Psoas muscle (tissue), 8 donors: ENCODE measurements around the gene PDZD2. TPM values are rescaled to one million over a fixed set of nuclear protein-coding genes. Genes with fewer than 3 reads are reported as not detected.

Experiments used
- ATAC-seq, 4 donors: fragments of 200-7000 bp; cut with Tn5 transposase; one replicate each; pipeline ENCODE4 v1.9.1; 2020; ENCODE audit warnings: moderate library complexity in 3 of 4, mild to moderate bottlenecking in 2 of 4
- DNase-seq, 2 donors: peaks; one replicate each; pipeline ENCODE4 v3.0.0-alpha.2; 2020
- H3K27ac ChIP-seq: fragments of 200-600 bp; one replicate; pipeline ENCODE4 v1.8.0; 2022
- H3K27me3 ChIP-seq, 3 donors: fragments of 200-600 bp in 1 of 3; one replicate each; pipeline versions ENCODE4 v1.6.1 to v1.8.0; 2013 to 2022; ENCODE audit warnings: low read length in 2 of 3, mild to moderate bottlenecking in 2 of 3, moderate library complexity in 1 of 3; ENCODE audit not compliant: insufficient read depth in 3 of 3
- H3K36me3 ChIP-seq, 2 donors: fragments of 200-600 bp in 1 of 2; one replicate each; pipeline versions ENCODE4 v1.6.1 to v1.8.0; 2013 to 2022; ENCODE audit warnings: low read depth in 1 of 2, mild to moderate bottlenecking in 1 of 2, moderate library complexity in 1 of 2; ENCODE audit not compliant: insufficient read depth in 1 of 2
- H3K4me1 ChIP-seq: fragments of 200-600 bp; one replicate; pipeline ENCODE4 v1.8.0; 2022
- H3K4me3 ChIP-seq: fragments of 200-600 bp; one replicate; pipeline ENCODE4 v1.8.0; 2022; ENCODE audit warnings: mild to moderate bottlenecking
- H3K9me3 ChIP-seq: fragments of 200-600 bp; one replicate; pipeline ENCODE4 v1.8.0; 2022
- CTCF ChIP-seq: fragments of 200-600 bp; IDR thresholded peaks from one replicate; pipeline ENCODE4 v1.8.0; 2022; ENCODE audit warnings: antibody characterized with exemption
- WGBS, 3 donors: extraction: QIAGEN DNeasy Blood & Tissue Kit; methylation state at CpG; one replicate each; pipeline versions ENCODE4 v1.1.6 to v1.1.7; 2013; 5-methylcytosine and 5-hydroxymethylcytosine counted together
- intact Hi-C, 2 donors: fragments of 100-400 bp; cut with DNase I; formaldehyde crosslinking; loops; one replicate each; pipeline versions ENCODE4 v1.11.0 to v1.14.2; 2022
- polyA plus RNA-seq, 3 donors: library from polyadenylated mRNA; stranded (reverse); fragments of 200-250 nt; gene quantifications; one replicate each; pipeline ENCODE4 v1.2.3, GENCODE V29; 2013
- total RNA-seq, 4 donors: library from RNA; stranded (reverse); fragmentation: NEBNext Ultra II Directional in 2 of 4; extraction: Animal tissue kit (Norgen Biotek cat#: 25700) in 2 of 4; gene quantifications; one replicate each; pipeline versions ENCODE4 v1.2.1 to v1.2.4, GENCODE V29; 2021 to 2023
- donor health status: healthy with polysubstance abuse.
- donor health status: DM: no; HTN: no; CAD: no; lungs with moderate emphysema.
- donor health status: Bipolar disorder and iron deficiency.
- donor health status: healthy.
- donor health status: DM: yes; HTN: yes; CAD: no.
- donor health status: DM: no; HTN: no; CAD: no.
- donor health status: DM: no; HTN: no; CAD: no.
- donor health status: DM: yes; HTN: yes; CAD: no.

The PDZD2 gene
- total and polyA plus RNA-seq, 7 donors, result 1.4 to 17.5 (median 4.5) TPM

GRCh38 chr5:31805785-31806400 lies 167.0 kb downstream of the PDZD2 start:
- WGBS, 3 donors, result 68 to 73% (median 72%) methylated on average over 9 of the region's 9 CpGs
- H3K27me3 ChIP-seq, result peaks cover 0 to 4% (median 0%) of the 10 kb centered on the region in 3 donors
- intact Hi-C loops, result loop anchor here (5.0 kb wide), 3 partner anchors 164 to 219 kb away; partner anchors contain the start of gene PDZD2 (in 1 of the 2)
- ATAC-seq, result no peak
- H3K9me3 ChIP-seq, result no peaks in the 10 kb centered on the region
- no peak for DNase-seq
- H3K4me3 ChIP-seq, result no peak overlapping the region
- no peaks in the 10 kb centered on the region for H3K36me3 ChIP-seq
- no peaks in the 10 kb centered on the region for H3K4me1 ChIP-seq
- no peak for TF ChIP-seq CTCF
- no peak overlapping the region for H3K27ac ChIP-seq

DNA sequence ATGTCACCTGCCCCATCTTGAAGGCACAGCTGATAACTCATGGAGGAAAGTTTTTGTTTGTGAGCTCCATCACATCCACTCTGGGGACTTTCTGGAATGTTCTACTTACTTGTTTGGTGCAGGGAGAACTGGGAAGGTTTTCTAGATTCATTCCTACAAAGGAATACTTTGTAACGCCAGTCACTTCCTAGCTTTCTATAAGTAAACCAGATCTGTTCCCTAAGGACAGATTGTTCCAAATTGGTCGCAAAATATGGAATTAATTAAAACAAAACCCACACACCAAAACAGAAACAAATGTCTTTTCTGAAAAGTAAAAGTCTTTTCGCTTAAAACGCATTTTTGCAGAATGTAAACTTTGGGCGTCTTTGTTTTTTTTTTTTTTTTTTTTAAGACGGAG lies 167.6 kb downstream of the PDZD2 start:
- TF ChIP-seq CTCF, result no peak
- DNase-seq (no peak), ATAC-seq (no peak)
- Histone ChIP-seq H3K9me3 (no peaks in the 10 kb centered on the region), H3K27me3 (no peaks in the 10 kb centered on the region), H3K4me1 (no peaks in the 10 kb centered on the region), H3K36me3 (no peaks in the 10 kb centered on the region), H3K27ac (no peak overlapping the region), H3K4me3 (no peak overlapping the region)
- intact Hi-C loops, result loop anchor here (5.0 kb wide), 3 partner anchors 164 to 219 kb away; partner anchors contain the start of gene PDZD2 (in 1 of the 2)
- WGBS, 3 donors, result 80 to 87% (median 85%) methylated on average over 5 to 6 of the region's 6 CpGs

- no peak overlapping the region for H3K4me3 ChIP-seq
- H3K36me3 ChIP-seq, result no peaks in the 10 kb centered on the region
- H3K4me1 ChIP-seq, result no peaks in the 10 kb centered on the region
- no peak overlapping the region for H3K27ac ChIP-seq
- WGBS, 3 donors, result 50 to 59% (median 51%) methylated on average over 11 of the region's 11 CpGs
- TF ChIP-seq CTCF, result no peak
- DNase-seq (no peak), ATAC-seq (no peak)
- intact Hi-C loops, result loop anchor here (5.0 kb wide), 3 partner anchors 166 to 221 kb away; partner anchors contain the start of gene PDZD2 (in 1 of the 2)
- no peaks in the 10 kb centered on the region for H3K9me3 ChIP-seq
- no peaks in the 10 kb centered on the region for H3K27me3 ChIP-seq
These were observed 169.0 kb downstream of the PDZD2 start for GRCh38 chr5:31807789-31808540.

- Histone ChIP-seq H3K27me3 (no peaks in the 10 kb centered on the region), H3K36me3 (no peaks in the 10 kb centered on the region), H3K4me3 (no peak overlapping the region), H3K27ac (no peak overlapping the region), H3K4me1 (no peaks in the 10 kb centered on the region), H3K9me3 (no peaks in the 10 kb centered on the region)
- peak; percentile 59 to 78 for DNase-seq
- TF ChIP-seq CTCF, result peak; percentile 68
- 39 to 44% (median 40%) methylated on average over 15 of the region's 15 CpGs for WGBS, 3 donors
- intact Hi-C loops, result loop anchor here (1.0 to 5.0 kb wide), 4 partner anchors 167 to 228 kb away; partner anchors contain the start of gene PDZD2 (in 1 of the 2)
- ATAC-seq, result peak; percentile 79 to 94 (median 90)
These were observed 170.3 kb downstream of the PDZD2 start for GRCh38 chr5:31809050-31809870.
